Glutamatergic neuron (in vitro differentiated cells): ENCODE results near the gene IPO5. TPM values are rescaled to one million over a fixed set of nuclear protein-coding genes. Genes with fewer than 3 reads are reported as not detected.

Source experiments
- DNase-seq: peaks from one replicate; pipeline ENCODE4 v3.0.0; 2022
- H3K27ac Mint-ChIP-seq: one replicate; pipeline ENCODE4 v1.8.0; 2020; ENCODE audit warnings: mild to moderate bottlenecking, mixed read lengths, inconsistent platforms; ENCODE audit not compliant: unreplicated experiment
- H3K27me3 Mint-ChIP-seq: one replicate; pipeline ENCODE4 v1.8.0; 2020; ENCODE audit warnings: mild to moderate bottlenecking, moderate library complexity, mixed read lengths, inconsistent platforms; ENCODE audit not compliant: unreplicated experiment
- H3K36me3 Mint-ChIP-seq: one replicate; pipeline ENCODE4 v1.8.0; 2020; ENCODE audit warnings: mild to moderate bottlenecking, mixed read lengths, inconsistent platforms; ENCODE audit not compliant: unreplicated experiment
- H3K4me1 Mint-ChIP-seq: one replicate; pipeline ENCODE4 v1.8.0; 2020; ENCODE audit warnings: mild to moderate bottlenecking, low read depth, mixed read lengths, inconsistent platforms; ENCODE audit not compliant: unreplicated experiment
- H3K4me3 Mint-ChIP-seq: one replicate; pipeline ENCODE4 v1.8.0; 2020; ENCODE audit warnings: mild to moderate bottlenecking, mixed read lengths, inconsistent platforms; ENCODE audit not compliant: unreplicated experiment
- H3K9me3 Mint-ChIP-seq: one replicate; pipeline ENCODE4 v1.8.0; 2020; ENCODE audit warnings: mild to moderate bottlenecking, moderate library complexity, mixed read lengths, inconsistent platforms; ENCODE audit not compliant: unreplicated experiment
- total RNA-seq: library from RNA; stranded (reverse); fragmentation: NEBNext Ultra II Directional; extraction: Animal tissue kit (Norgen Biotek cat#: 25700); gene quantifications from one replicate; pipeline ENCODE4 v1.2.1, GENCODE V29; 2021; ENCODE audit not compliant: unreplicated experiment
- TF ChIP-seq, protein P1 (sequence below): fragments of 200-600 bp; sonication (generic); IDR thresholded peaks from one replicate; pipeline ENCODE4 v1.5.0; 2021; ENCODE audit not compliant: partially characterized antibody, unreplicated experiment

IPO5 gene
- total RNA-seq, 1 donor from 2014 or later: 122 TPM

DNA sequence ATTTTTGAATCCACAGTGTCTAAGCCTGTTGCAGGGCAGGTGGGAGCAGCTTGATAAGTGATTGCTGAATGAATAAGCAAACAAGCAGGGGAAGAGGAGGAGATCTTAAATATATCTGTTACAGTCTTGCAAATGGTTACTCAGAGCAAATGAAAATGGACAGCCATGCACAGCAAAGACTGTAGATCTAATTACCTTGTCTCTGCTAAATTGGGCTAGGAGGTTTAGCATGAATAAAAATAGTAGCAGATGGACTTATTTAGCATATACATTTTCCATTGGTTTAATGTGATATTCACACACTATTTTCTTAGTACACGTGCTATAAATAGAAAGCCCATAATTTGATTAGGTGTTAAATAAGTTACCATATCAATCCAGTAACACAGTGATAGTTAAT, 116.5 kb downstream of the IPO5 start:
- Mint-ChIP-seq H3K27me3 (no peaks in the 10 kb centered on the region), H3K9me3 (no peaks in the 10 kb centered on the region), H3K4me3 (no peak overlapping the region), H3K4me1 (peaks cover 1% of the 10 kb centered on the region), H3K27ac (no peak overlapping the region), H3K36me3 (no peaks in the 10 kb centered on the region)
- TF ChIP-seq, protein P1, sequence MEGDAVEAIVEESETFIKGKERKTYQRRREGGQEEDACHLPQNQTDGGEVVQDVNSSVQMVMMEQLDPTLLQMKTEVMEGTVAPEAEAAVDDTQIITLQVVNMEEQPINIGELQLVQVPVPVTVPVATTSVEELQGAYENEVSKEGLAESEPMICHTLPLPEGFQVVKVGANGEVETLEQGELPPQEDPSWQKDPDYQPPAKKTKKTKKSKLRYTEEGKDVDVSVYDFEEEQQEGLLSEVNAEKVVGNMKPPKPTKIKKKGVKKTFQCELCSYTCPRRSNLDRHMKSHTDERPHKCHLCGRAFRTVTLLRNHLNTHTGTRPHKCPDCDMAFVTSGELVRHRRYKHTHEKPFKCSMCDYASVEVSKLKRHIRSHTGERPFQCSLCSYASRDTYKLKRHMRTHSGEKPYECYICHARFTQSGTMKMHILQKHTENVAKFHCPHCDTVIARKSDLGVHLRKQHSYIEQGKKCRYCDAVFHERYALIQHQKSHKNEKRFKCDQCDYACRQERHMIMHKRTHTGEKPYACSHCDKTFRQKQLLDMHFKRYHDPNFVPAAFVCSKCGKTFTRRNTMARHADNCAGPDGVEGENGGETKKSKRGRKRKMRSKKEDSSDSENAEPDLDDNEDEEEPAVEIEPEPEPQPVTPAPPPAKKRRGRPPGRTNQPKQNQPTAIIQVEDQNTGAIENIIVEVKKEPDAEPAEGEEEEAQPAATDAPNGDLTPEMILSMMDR: no peak
- no peak for DNase-seq

DNA sequence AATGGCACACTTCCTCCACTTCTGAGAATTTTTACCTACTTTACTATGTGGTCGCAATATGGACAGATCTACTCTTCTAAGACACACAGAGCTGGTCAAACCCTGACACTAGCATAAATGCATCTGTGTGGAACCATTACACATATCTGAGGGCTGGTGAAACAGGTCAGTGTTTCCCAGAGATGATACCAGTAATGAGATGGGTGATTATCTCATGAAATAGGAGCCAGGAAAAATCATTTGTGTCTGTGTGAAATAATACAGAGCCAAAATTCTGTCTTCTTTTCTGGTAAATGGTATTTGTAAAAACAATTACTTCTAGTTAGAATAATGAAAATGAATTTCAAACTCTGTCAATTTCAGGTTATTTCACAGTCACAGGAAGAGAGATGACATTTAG, 117.8 kb downstream of the IPO5 start:
- Mint-ChIP-seq H3K27me3 (peaks cover 1% of the 10 kb centered on the region), H3K4me1 (peaks cover 1% of the 10 kb centered on the region), H3K9me3 (no peaks in the 10 kb centered on the region), H3K36me3 (no peaks in the 10 kb centered on the region), H3K27ac (no peak overlapping the region), H3K4me3 (no peak overlapping the region)
- no peak for DNase-seq
- TF ChIP-seq, protein P1: no peak

DNA sequence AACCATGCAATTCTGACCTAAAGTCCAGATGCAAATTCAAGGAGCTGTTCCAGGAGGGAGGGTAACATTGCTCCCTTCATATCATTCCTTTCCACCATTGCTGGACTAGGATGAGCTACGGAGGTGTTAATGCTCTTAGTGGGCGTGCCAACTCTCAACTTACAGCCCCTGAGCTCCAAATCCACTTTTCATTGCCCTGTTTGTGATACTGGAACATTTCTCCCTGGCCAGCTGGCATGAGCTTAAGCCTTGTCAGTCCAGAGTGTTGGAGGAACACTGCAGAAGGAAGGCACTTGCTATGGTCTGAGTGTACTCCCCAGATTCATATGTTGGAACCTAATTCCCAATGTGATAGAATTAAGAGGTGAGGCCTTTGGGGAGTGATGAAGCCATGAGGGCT, 119.0 kb downstream of the IPO5 start:
- Mint-ChIP-seq H3K27me3 (peaks cover 1% of the 10 kb centered on the region), H3K36me3 (no peaks in the 10 kb centered on the region), H3K9me3 (no peaks in the 10 kb centered on the region), H3K27ac (no peak overlapping the region), H3K4me1 (peaks cover 1% of the 10 kb centered on the region), H3K4me3 (no peak overlapping the region)
- TF ChIP-seq, protein P1: no peak
- no peak for DNase-seq

Other genes starting within 250 kb of the IPO5 start
- gene FARP1, start 189.4 kb downstream of the IPO5 start, total RNA-seq: 233 TPM
- gene RNF113B, start 223.6 kb downstream of the IPO5 start, total RNA-seq: not detected